Thymus (tissue), 11 donors: ENCODE measurements around the gene LTBP1. TPM values are rescaled to one million over a fixed set of nuclear protein-coding genes. Genes with fewer than 3 reads are reported as not detected.

Source experiments
- DNase-seq, 9 donors: peaks; one replicate each; pipeline ENCODE4 v3.0.0-alpha.2; 2013; ENCODE audit warnings: low spot score in 9 of 9, low read depth in 6 of 9, missing footprints in 1 of 9
- H3K27ac ChIP-seq, 2 donors: one replicate each; pipeline ENCODE4 v1.5.1; 2013; ENCODE audit warnings: control low read depth in 1 of 2, low read depth in 1 of 2, low read length in 1 of 2, mild to moderate bottlenecking in 1 of 2, moderate library complexity in 1 of 2
- H3K27me3 ChIP-seq, 2 donors: one replicate each; pipeline ENCODE4 v1.5.1; 2013; ENCODE audit warnings: low read length in 1 of 2; ENCODE audit not compliant: control insufficient read depth in 2 of 2, insufficient read depth in 1 of 2
- H3K36me3 ChIP-seq, 2 donors: one replicate each; pipeline ENCODE4 v1.5.1; 2013; ENCODE audit warnings: low read length in 1 of 2, mild to moderate bottlenecking in 1 of 2, moderate library complexity in 1 of 2; ENCODE audit not compliant: control insufficient read depth in 2 of 2, insufficient read depth in 2 of 2
- H3K4me1 ChIP-seq, 2 donors: one replicate each; pipeline ENCODE4 v1.5.1; 2013; ENCODE audit warnings: low read length in 2 of 2; ENCODE audit not compliant: control insufficient read depth in 2 of 2, insufficient read depth in 2 of 2
- H3K4me3 ChIP-seq, 2 donors: one replicate each; pipeline ENCODE4 v1.5.1; 2013; ENCODE audit warnings: low read length in 2 of 2, control low read depth in 1 of 2, mild to moderate bottlenecking in 1 of 2
- H3K9me3 ChIP-seq, 2 donors: one replicate each; pipeline ENCODE4 v1.5.1; 2013; ENCODE audit warnings: low read length in 1 of 2, mild to moderate bottlenecking in 1 of 2; ENCODE audit not compliant: control insufficient read depth in 2 of 2, insufficient read depth in 1 of 2
- WGBS: extraction: QIAGEN DNeasy Blood & Tissue Kit; methylation state at CpG from one replicate; pipeline ENCODE4 v1.1.7; 2013; 5-methylcytosine and 5-hydroxymethylcytosine counted together
- polyA plus RNA-seq: library from polyadenylated mRNA; stranded (reverse); fragments of 200-250 nt; gene quantifications from one replicate; pipeline ENCODE4 v1.2.3, GENCODE V29; 2013
- total RNA-seq: library from RNA; stranded (reverse); fragments of 120-200 nt; gene quantifications from one replicate; pipeline ENCODE4 v1.2.4, GENCODE V29; 2013
- donor health status: healthy.

Gene LTBP1
- total and polyA plus RNA-seq, 2 donors, result 13.3 to 17.7 TPM

DNA sequence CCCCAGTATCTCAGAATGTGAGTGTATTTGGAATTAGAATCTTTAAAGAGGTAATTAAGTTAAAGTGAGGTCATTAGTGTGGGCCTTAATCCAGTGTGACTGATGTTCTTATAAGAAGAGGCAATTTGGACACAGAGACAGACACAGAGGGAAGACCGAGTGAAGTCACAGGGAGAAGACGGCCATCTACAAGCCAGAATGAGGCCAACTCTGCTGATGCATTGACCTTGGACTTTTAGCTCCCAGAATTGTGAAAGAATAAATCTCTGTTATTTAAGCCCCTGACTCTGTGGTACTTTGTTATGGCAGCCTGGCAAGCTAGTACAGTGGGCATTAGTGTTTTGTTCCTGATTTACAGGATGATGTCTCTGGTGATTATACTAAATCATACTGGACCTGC lies 64.6 kb downstream of the LTBP1 start:
- Histone ChIP-seq H3K9me3 (no peaks in the 10 kb centered on the region), H3K36me3 (no peaks in the 10 kb centered on the region), H3K4me1 (no peaks in the 10 kb centered on the region), H3K27me3 (no peaks in the 10 kb centered on the region), H3K4me3 (no peak overlapping the region), H3K27ac (no peak overlapping the region)
- 95% methylated on average over 2 of the region's 2 CpGs for WGBS
- DNase-seq, result no peak

DNA sequence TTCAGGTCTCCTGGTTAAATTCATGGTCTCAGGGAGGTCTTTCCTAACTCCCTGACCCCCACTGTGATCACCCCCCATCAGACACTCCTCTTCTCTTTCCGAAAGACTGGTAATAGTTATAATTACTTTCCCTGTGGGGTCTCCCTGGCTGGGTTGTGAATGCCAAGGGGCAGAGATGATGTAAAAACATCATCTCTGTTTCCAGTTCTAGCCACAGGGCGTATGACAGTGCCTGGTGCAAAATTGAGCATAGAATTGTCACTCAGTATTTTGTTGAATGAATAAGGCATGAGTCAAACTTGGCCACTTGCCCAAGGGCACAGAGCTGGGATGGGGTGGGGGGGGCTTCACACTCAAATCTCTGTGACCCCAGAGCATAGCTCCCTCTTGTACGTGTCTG lies 65.2 kb downstream of the LTBP1 start:
- H3K4me1 ChIP-seq, result no peaks in the 10 kb centered on the region
- no peaks in the 10 kb centered on the region for H3K9me3 ChIP-seq
- H3K36me3 ChIP-seq, result no peaks in the 10 kb centered on the region
- no peaks in the 10 kb centered on the region for H3K27me3 ChIP-seq
- H3K27ac ChIP-seq, result no peak overlapping the region
- H3K4me3 ChIP-seq, result no peak overlapping the region
- DNase-seq, result no peak
- WGBS, result 97% methylated on average over 3 of the region's 3 CpGs

DNA sequence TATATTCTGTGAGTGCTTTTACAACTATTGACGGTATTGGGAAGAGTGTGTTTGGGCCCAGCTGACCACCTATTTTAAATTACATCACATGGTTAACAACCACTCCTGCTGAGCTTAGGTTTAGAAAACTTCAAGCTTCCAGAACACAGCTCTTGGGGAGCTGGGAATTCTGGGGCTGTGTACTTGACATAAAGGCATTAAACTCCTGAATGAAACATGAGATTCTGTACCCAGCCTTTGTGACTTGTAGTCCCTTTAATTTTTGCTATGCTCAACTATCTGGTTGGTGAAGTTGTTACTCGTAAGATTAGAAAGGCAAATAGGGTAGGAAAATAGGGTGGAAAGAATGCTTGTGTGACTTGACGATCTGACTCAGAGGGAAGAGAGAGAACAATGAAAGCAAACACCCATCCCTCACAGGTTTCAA lies 66.9 kb downstream of the LTBP1 start:
- no peak overlapping the region for H3K27ac ChIP-seq
- H3K4me3 ChIP-seq, result no peak overlapping the region
- no peaks in the 10 kb centered on the region for H3K36me3 ChIP-seq
- 96% methylated on average over 3 of the region's 3 CpGs for WGBS
- no peaks in the 10 kb centered on the region for H3K9me3 ChIP-seq
- H3K4me1 ChIP-seq, result no peaks in the 10 kb centered on the region
- DNase-seq, result no peak
- H3K27me3 ChIP-seq, result no peaks in the 10 kb centered on the region

DNA sequence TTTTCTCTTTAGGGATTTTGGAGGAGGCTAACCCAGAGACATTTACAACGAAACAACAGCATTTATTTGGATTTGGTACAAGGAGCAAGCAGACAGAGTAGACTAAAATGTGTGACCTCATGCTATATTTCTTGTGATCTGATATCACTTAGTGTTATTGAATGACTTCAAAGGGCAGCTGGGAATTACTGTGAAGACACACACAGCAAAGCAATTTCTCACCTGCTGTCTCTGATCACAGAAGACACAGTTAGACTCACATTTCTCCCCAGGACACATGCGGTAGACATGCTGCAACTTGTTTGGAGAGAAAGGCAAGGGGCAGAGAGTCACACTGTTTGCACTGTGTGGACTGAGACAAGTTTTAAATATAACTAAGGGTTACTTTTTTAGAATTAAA lies 67.5 kb downstream of the LTBP1 start:
- Histone ChIP-seq H3K27ac (no peak overlapping the region), H3K27me3 (no peaks in the 10 kb centered on the region), H3K36me3 (no peaks in the 10 kb centered on the region), H3K4me3 (no peak overlapping the region), H3K4me1 (no peaks in the 10 kb centered on the region), H3K9me3 (no peaks in the 10 kb centered on the region)
- DNase-seq, result peak in 1 of 9 donors; percentile 12
- 84% methylated on average over 2 of the region's 2 CpGs for WGBS

DNA sequence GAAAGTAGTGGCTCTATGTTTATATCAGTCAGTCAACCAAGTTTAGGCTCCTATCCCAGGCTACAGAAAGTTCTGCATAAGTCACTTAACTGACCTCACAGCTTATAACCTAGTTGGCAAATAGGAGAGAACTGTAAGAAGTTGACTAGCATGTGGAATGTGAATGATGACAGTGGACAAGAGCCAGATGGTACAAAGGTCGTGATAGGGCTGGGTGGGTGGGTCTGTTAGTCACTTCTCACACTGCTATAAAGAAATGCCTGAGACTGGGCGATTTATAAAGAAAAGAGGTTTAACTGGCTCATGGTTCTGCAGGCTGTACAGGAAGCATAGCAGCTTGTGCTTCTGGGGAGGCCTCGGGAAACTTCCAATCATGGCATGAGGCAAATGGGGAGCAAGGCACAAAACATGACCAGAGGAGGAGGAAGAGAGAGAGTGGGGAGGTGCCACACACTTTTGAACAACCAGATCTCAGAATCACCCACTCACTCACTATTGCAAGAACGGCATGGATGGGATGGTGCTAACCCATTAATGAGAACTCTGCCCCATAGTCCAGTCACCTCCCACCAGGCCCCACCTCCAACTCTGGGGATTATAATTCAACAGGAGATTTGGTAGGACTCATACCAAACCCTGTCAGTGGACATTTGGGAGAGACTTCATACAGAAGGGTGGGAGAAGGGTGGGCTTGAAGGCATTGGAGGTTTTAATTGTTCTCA lies 68.8 kb downstream of the LTBP1 start:
- Histone ChIP-seq H3K27ac (no peak overlapping the region), H3K36me3 (no peaks in the 10 kb centered on the region), H3K9me3 (no peaks in the 10 kb centered on the region), H3K27me3 (no peaks in the 10 kb centered on the region), H3K4me1 (no peaks in the 10 kb centered on the region), H3K4me3 (no peak overlapping the region)
- DNase-seq, result no peak
- 96% methylated on average over 4 of the region's 4 CpGs for WGBS

DNA sequence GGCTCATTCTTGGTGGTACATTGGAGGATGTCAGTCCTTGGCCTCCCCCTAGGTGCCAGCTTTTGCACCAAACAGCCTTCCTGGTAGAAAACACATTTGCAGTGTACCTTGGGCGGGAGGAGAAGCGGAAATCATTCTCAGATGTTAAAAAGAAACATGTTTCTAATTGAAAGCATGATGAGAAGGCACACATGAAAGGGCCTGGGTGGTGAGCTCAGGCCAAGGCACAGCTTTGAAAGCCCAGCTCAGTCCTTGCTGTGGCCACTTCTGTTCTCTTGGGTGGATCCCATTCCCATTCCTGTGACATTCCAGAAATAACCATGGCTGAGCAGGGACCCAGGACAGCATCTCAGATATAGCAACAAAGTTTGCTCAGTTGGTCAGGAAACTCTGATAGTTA lies 71.5 kb downstream of the LTBP1 start:
- Histone ChIP-seq H3K27ac (no peak overlapping the region), H3K4me1 (no peaks in the 10 kb centered on the region), H3K4me3 (no peak overlapping the region), H3K27me3 (no peaks in the 10 kb centered on the region), H3K9me3 (no peaks in the 10 kb centered on the region), H3K36me3 (no peaks in the 10 kb centered on the region)
- WGBS, result 94% methylated on average over 2 of the region's 2 CpGs
- DNase-seq, result no peak

DNA sequence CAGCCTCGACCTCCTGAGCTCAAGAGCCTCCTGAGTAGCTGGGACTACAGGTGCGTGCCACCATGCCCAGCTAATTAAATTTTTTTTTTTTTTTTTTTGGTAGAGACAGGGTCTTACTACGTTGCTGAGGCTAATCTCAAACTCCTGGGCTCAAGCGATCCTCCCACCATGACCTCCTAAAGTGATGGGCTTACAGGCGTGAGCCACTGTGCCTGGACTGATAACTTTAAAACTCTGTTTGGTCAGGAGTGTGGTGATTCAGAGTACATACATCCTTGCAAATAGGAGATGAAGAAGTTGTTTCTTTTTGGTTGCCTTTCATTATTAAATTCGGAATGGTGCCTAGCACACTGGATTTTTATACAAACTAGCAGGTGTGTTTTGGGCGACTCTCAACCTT lies 73.0 kb downstream of the LTBP1 start:
- Histone ChIP-seq H3K4me3 (no peak overlapping the region), H3K27ac (no peak overlapping the region), H3K27me3 (no peaks in the 10 kb centered on the region), H3K4me1 (no peaks in the 10 kb centered on the region), H3K36me3 (no peaks in the 10 kb centered on the region), H3K9me3 (peaks cover 0 to 2% of the 10 kb centered on the region in 2 donors)
- no peak for DNase-seq
- 95% methylated on average over 7 of the region's 7 CpGs for WGBS

DNA sequence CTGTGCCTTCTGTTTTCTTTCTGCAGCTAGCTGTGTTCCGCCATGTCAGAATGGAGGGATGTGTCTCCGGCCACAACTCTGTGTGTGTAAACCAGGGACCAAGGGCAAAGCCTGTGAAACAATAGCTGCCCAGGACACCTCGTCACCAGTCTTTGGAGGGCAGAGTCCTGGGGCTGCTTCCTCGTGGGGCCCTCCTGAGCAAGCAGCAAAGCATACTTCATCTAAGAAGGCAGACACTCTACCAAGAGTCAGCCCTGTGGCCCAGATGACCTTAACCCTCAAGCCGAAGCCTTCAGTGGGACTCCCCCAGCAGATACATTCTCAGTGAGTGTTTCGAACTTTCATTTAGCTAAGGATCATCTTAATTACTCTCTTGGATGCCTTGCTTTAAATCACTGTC lies 74.1 kb downstream of the LTBP1 start:
- no peak for DNase-seq
- Histone ChIP-seq H3K27ac (no peak overlapping the region), H3K36me3 (no peaks in the 10 kb centered on the region), H3K9me3 (peaks cover 0 to 4% of the 10 kb centered on the region in 2 donors), H3K27me3 (no peaks in the 10 kb centered on the region), H3K4me1 (no peaks in the 10 kb centered on the region), H3K4me3 (no peak overlapping the region)
- WGBS, result 94% methylated on average over 6 of the region's 6 CpGs

DNA sequence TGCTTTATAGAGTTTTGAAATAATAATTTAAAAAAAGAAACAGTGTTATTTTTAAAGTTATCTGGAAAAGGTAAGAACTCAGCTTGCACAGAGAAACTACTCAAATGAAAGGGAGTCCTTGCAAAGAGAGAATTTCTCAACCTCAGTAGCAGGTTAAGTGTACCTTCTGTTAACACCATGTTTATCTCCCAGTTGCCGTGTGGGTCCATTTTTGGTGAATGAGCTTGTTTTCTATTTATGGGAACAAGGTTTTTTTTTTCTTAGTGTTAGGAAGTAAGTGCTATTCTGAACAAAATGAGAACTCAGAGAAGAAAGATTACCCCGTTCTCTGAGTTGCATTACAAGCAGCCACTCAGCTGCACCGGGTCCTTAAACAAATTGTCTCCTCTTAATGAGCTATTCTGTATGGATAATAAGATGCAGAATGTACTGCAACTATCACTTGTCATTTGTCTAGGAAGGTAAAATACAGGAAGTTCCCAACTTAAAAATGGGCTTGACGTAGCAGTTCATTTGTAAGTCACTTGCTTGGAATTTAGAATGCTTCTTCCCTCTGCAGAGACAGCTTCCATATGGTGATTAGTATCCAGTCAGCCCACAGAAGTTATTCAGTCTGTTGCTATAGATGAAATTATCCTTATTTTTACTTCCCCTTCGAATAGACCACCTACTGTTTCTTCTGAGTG lies 74.9 kb downstream of the LTBP1 start:
- Histone ChIP-seq H3K36me3 (no peaks in the 10 kb centered on the region), H3K9me3 (peaks cover 0 to 4% of the 10 kb centered on the region in 2 donors), H3K4me3 (no peak overlapping the region), H3K27ac (no peak overlapping the region), H3K4me1 (no peaks in the 10 kb centered on the region), H3K27me3 (no peaks in the 10 kb centered on the region)
- WGBS, result 53% methylated on average over 5 of the region's 5 CpGs
- DNase-seq, result no peak
